OCI-LY7 (cell line): ENCODE results near the gene CUBN. TPM values are rescaled to one million over a fixed set of nuclear protein-coding genes. Genes with fewer than 3 reads are reported as not detected.

Source experiments
- BruUV-seq: library from RNA; stranded (reverse); fragments of 400-500 nt; replicated peaks from 2 replicates; lab custom pipeline; 2021; lab: Mats Ljungman, UMichigan
- CTCF ChIA-PET: fragments of 300-600 bp; sonication (Branson Sonifier 250); formaldehyde crosslinking; loops from one replicate; lab custom pipeline; 2022; ENCODE audit warnings: antibody characterized with exemption; ENCODE audit not compliant: unreplicated experiment; lab: Charles Lee
- POLR2A ChIA-PET: fragments of 300-600 bp; sonication (Branson Sonifier 250); formaldehyde crosslinking; loops from one replicate; lab custom pipeline; 2022; ENCODE audit warnings: antibody characterized with exemption; lab: Charles Lee
- DNase-seq: peaks from one replicate; pipeline ENCODE4 v3.0.0-alpha.2; 2015; ENCODE audit warnings: low spot score
- H2AFZ ChIP-seq: fragments of 200-600 bp; sonication (generic), shearing (Covaris generic); 2 replicates; pipeline ENCODE4 v1.6.1; 2014; ENCODE audit warnings: mild to moderate bottlenecking, antibody characterized with exemption, low read length, moderate library complexity
- H3K27ac ChIP-seq: fragments of 200-600 bp; sonication (generic); 2 replicates; pipeline ENCODE4 v1.5.1; 2014; ENCODE audit warnings: mixed run types, low read depth, mild to moderate bottlenecking, moderate library complexity, low read length, inconsistent platforms; ENCODE audit not compliant: poor library complexity, severe bottlenecking
- H3K36me3 ChIP-seq: fragments of 200-600 bp; sonication (generic); 2 replicates; pipeline ENCODE4 v1.6.1; 2014; ENCODE audit warnings: mild to moderate bottlenecking, antibody characterized with exemption, low read length, moderate library complexity, mixed read lengths; ENCODE audit not compliant: insufficient read depth
- H3K4me1 ChIP-seq: fragments of 200-600 bp; sonication (generic); 2 replicates; pipeline ENCODE4 v1.5.1; 2014; ENCODE audit warnings: mild to moderate bottlenecking, low read length; ENCODE audit not compliant: insufficient read depth, poor library complexity, severe bottlenecking
- H3K4me2 ChIP-seq: fragments of 200-600 bp; sonication (generic); 2 replicates; pipeline ENCODE4 v1.6.1; 2014; ENCODE audit warnings: mild to moderate bottlenecking, low read length
- H3K4me3 ChIP-seq: fragments of 200-600 bp; sonication (generic); 2 replicates; pipeline ENCODE4 v1.5.1; 2014; ENCODE audit warnings: mild to moderate bottlenecking, low read depth, low read length; ENCODE audit not compliant: poor library complexity, severe bottlenecking
- H3K79me2 ChIP-seq: fragments of 200-600 bp; sonication (generic); 2 replicates; pipeline ENCODE4 v1.6.1; 2016; ENCODE audit warnings: low read depth, mild to moderate bottlenecking, low read length, moderate library complexity, mixed read lengths; ENCODE audit not compliant: insufficient read depth
- H3K9me2 ChIP-seq: fragments of 200-600 bp; sonication (generic); 2 replicates; pipeline ENCODE4 v1.6.1; 2016; ENCODE audit warnings: mild to moderate bottlenecking, low read length, mixed read lengths; ENCODE audit not compliant: insufficient read depth
- H3K9me3 ChIP-seq: fragments of 200-600 bp; sonication (generic); 2 replicates; pipeline ENCODE4 v1.6.1; 2014; ENCODE audit warnings: mild to moderate bottlenecking, mixed run types, low read length, mixed read lengths
- H4K20me1 ChIP-seq: fragments of 200-600 bp; sonication (generic); 2 replicates; pipeline ENCODE4 v1.6.1; 2014; ENCODE audit warnings: mild to moderate bottlenecking, antibody characterized with exemption, low read length, moderate library complexity, mixed read lengths; ENCODE audit not compliant: insufficient read depth
- CTCF ChIP-seq: fragments of 200-600 bp; sonication (generic); conservative IDR thresholded peaks from 2 replicates; pipeline ENCODE4 v1.5.1; 2014; ENCODE audit warnings: mild to moderate bottlenecking, antibody characterized with exemption, low read length, moderate library complexity, mixed read lengths
- EZH2phosphoT487 ChIP-seq: fragments of 200-600 bp; sonication (generic); IDR thresholded peaks from 2 replicates; pipeline ENCODE4 v1.6.1; 2018; ENCODE audit warnings: low read depth, borderline replicate concordance, mild to moderate bottlenecking, mixed run types, antibody characterized with exemption, low read length, moderate library complexity, mixed read lengths
- intact Hi-C: fragments of 100-400 bp; cut with micrococcal nuclease; formaldehyde crosslinking; loops from one replicate; pipeline ENCODE4 v1.10.0; 2022; ENCODE audit not compliant: unreplicated experiment
- total RNA-seq, 2 experiments: library from RNA; depleted of rRNA in 1 of 2; stranded (reverse); fragments of >200 nt in 1 of 2; shearing (Covaris generic) in 1 of 2; gene quantifications; 2 replicates each; pipeline ENCODE4 v1.2.3, GENCODE V29; 2014 to 2022

The CUBN gene
- total RNA-seq, 2 experiments from 2014 or later: 0.13 to 0.25 TPM

DNA sequence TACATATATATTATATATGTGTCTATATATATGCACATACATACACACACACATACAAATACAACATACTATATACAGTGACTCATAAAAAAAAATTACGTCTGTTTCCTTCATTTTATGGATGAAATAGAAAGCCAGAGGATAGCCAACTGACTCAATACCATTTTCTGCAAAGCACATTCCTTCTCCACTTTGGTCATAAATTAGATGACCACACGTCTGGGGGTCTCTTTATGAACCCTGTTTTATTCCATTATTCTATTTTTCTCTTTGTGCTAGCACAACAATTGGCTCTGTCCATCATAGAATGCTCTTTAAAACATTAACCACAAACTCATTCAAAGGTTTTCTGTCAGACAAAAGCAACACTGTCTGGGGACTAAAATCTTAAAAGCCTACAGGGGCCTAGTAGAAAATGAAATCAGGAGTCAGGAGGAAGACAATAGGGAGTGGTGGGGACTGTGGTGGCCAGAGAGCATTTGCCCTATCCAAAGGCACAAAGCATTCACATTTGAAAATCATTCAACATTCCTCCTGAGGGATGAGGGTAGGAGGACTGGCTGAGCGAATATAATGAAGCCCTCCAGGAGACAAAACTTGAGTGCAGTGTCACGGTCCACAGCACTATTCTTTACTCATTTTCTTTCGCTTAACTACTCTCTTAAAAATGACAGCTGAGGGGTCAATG, 4.3 kb downstream of the CUBN start:
- H3K9me3 ChIP-seq: no peaks in the 10 kb centered on the region
- no peak overlapping the region for H2AFZ ChIP-seq
- no peak overlapping the region for H3K4me3 ChIP-seq
- TF ChIP-seq EZH2phosphoT487 (no peak), CTCF (no peak)
- no TSS peak for BruUV-seq
- H3K4me2 ChIP-seq: no peak overlapping the region
- no peak overlapping the region for H3K27ac ChIP-seq
- no peaks in the 10 kb centered on the region for H3K79me2 ChIP-seq
- no peaks in the 10 kb centered on the region for H3K36me3 ChIP-seq
- no peaks in the 10 kb centered on the region for H4K20me1 ChIP-seq
- DNase-seq: no peak
- H3K9me2 ChIP-seq: no peaks in the 10 kb centered on the region
- no peaks in the 10 kb centered on the region for H3K4me1 ChIP-seq
- POLR2A ChIA-PET: interaction anchor here (0.7 to 1.0 kb wide), 2 partner anchors 119 to 1027 kb away, joined by 3 read pairs; no protein-coding TSS in a partner anchor
- intact Hi-C loops: no loop called here
- CTCF ChIA-PET: no interaction called here

GRCh38 chr10:17123961-17124360, 5.7 kb downstream of the CUBN start:
- POLR2A ChIA-PET: no interaction called here
- Histone ChIP-seq H3K27ac (no peak overlapping the region), H3K36me3 (no peaks in the 10 kb centered on the region), H2AFZ (no peak overlapping the region), H3K79me2 (no peaks in the 10 kb centered on the region), H3K4me1 (no peaks in the 10 kb centered on the region), H3K4me2 (no peak overlapping the region), H4K20me1 (no peaks in the 10 kb centered on the region), H3K4me3 (no peak overlapping the region), H3K9me3 (no peaks in the 10 kb centered on the region), H3K9me2 (no peaks in the 10 kb centered on the region)
- BruUV-seq: no TSS peak
- intact Hi-C loops: no loop called here
- CTCF ChIA-PET: no interaction called here
- DNase-seq: no peak
- TF ChIP-seq CTCF: no peak
- TF ChIP-seq EZH2phosphoT487: no peak
